H1 (cell line): ENCODE results near the gene UBE3C. TPM values are rescaled to one million over a fixed set of nuclear protein-coding genes. Genes with fewer than 3 reads are reported as not detected.

ENCODE experiments used
- CTCF ChIA-PET: fragments of 300-600 bp; sonication (Branson Sonifier 250); formaldehyde crosslinking; loops from one replicate; lab custom pipeline; 2021; ENCODE audit not compliant: partially characterized antibody; lab: Charles Lee
- POLR2A ChIA-PET: fragments of 300-600 bp; sonication (Branson Sonifier 250); formaldehyde crosslinking; loops from one replicate; lab custom pipeline; 2021; ENCODE audit warnings: inconsistent platforms; ENCODE audit not compliant: partially characterized antibody; lab: Charles Lee
- DNase-seq, 2 experiments: peaks; one replicate each; pipeline versions ENCODE4 v3.0.0 to v3.0.0-alpha.2; 2010 to 2022; ENCODE audit warnings: low spot score in 2 of 2, low read depth in 1 of 2, mixed read lengths in 1 of 2
- FAIRE-seq: peaks from 2 replicates; lab custom pipeline; 2011; peaks lifted over from hg19 to GRCh38; lab: Jason Lieb, UNC
- H2AFZ ChIP-seq: 2 replicates; pipeline ENCODE4 v1.8.1; 2012; ENCODE audit warnings: low read length, inconsistent platforms
- H2AK5ac ChIP-seq: 2 replicates; pipeline ENCODE4 v1.6.1; 2013; ENCODE audit warnings: low read depth, low read length
- H2BK120ac ChIP-seq: replicated peaks from 2 replicates; pipeline ENCODE3; 2013; ENCODE audit warnings: low read depth, low read length, inconsistent platforms
- H2BK12ac ChIP-seq: 2 replicates; pipeline ENCODE4 v1.6.1; 2013; ENCODE audit warnings: low read depth, low read length
- H2BK15ac ChIP-seq: 2 replicates; pipeline ENCODE4 v1.6.1; 2013; ENCODE audit warnings: low read length
- H2BK20ac ChIP-seq: 2 replicates; pipeline ENCODE4 v1.6.1; 2013; ENCODE audit warnings: low read length
- H2BK5ac ChIP-seq: 2 replicates; pipeline ENCODE4 v1.6.1; 2013; ENCODE audit warnings: low read depth, low read length
- H3K14ac ChIP-seq: 2 replicates; pipeline ENCODE4 v1.6.1; 2013; ENCODE audit warnings: inconsistent platforms; ENCODE audit not compliant: insufficient read length
- H3K18ac ChIP-seq: 2 replicates; pipeline ENCODE4 v1.6.1; 2013; ENCODE audit warnings: low read length; ENCODE audit errors: extremely low read depth
- H3K23ac ChIP-seq: 2 replicates; pipeline ENCODE4 v1.6.1; 2013; ENCODE audit warnings: inconsistent platforms; ENCODE audit not compliant: insufficient read length
- H3K23me2 ChIP-seq: 2 replicates; pipeline ENCODE4 v1.6.1; 2013; ENCODE audit warnings: low read depth, low read length
- H3K27ac ChIP-seq: 2 replicates; pipeline ENCODE4 v1.6.1; 2011; ENCODE audit warnings: low read depth, low read length, inconsistent platforms
- H3K27me3 ChIP-seq, 4 experiments: replicated peaks in 1 of 4; 1 replicate in 1 of 4; 2 replicates in 3 of 4; pipeline versions ENCODE4 v1.6.1 to v1.8.1; 2011 to 2013; ENCODE audit warnings: low read length in 3 of 4, mild to moderate bottlenecking in 3 of 4, inconsistent platforms in 2 of 4, mixed read lengths in 2 of 4, moderate library complexity in 1 of 4; ENCODE audit not compliant: control insufficient read depth in 3 of 4, insufficient read depth in 3 of 4; ENCODE audit errors: extremely low read depth in 1 of 4
- H3K36me3 ChIP-seq, 4 experiments: 2 replicates each; pipeline versions ENCODE4 v1.6.1 to v1.8.1; 2011 to 2013; ENCODE audit warnings: mild to moderate bottlenecking in 4 of 4, low read length in 3 of 4, moderate library complexity in 2 of 4, control low read depth in 1 of 4, inconsistent platforms in 1 of 4; ENCODE audit not compliant: insufficient read depth in 4 of 4, control insufficient read depth in 2 of 4
- H3K4ac ChIP-seq: replicated peaks from 2 replicates; pipeline ENCODE3; 2013; ENCODE audit warnings: low read length, low read depth, mixed read lengths, inconsistent platforms; ENCODE audit not compliant: insufficient read length
- H3K4me1 ChIP-seq, 4 experiments: replicated peaks in 1 of 4; 1 replicate in 1 of 4; 2 replicates in 3 of 4; pipeline versions ENCODE4 v1.6.1 to v1.8.1; 2011 to 2013; ENCODE audit warnings: low read length in 3 of 4, inconsistent platforms in 2 of 4, mixed read lengths in 1 of 4; ENCODE audit not compliant: insufficient read depth in 4 of 4, control insufficient read depth in 3 of 4
- H3K4me2 ChIP-seq, 2 experiments: 2 replicates each; pipeline versions ENCODE4 v1.6.1 to v1.8.1; 2011 to 2013; ENCODE audit warnings: low read depth in 2 of 2, low read length in 2 of 2, control low read depth in 1 of 2, inconsistent platforms in 1 of 2, mild to moderate bottlenecking in 1 of 2; ENCODE audit not compliant: insufficient read depth in 1 of 2
- H3K4me3 ChIP-seq, 4 experiments: fragments of 200-600, 300-600 bp in 1 of 4; sonication (generic), shearing (Covaris generic), sonication (Bioruptor Twin) in 1 of 4; 2 replicates each; pipeline versions ENCODE4 v1.5.1 to v1.8.1; 2011 to 2016; ENCODE audit warnings: low read length in 4 of 4, low read depth in 3 of 4, control low read depth in 2 of 4, inconsistent platforms in 2 of 4, mild to moderate bottlenecking in 2 of 4, mixed read lengths in 1 of 4, moderate library complexity in 1 of 4; ENCODE audit not compliant: insufficient read depth in 2 of 4; ENCODE audit errors: extremely low read depth in 1 of 4
- H3K56ac ChIP-seq: replicated peaks from 2 replicates; pipeline ENCODE3; 2013; ENCODE audit warnings: low read depth, mild to moderate bottlenecking, mixed read lengths, low read length, inconsistent platforms; ENCODE audit not compliant: insufficient read length
- H3K79me1 ChIP-seq: 2 replicates; pipeline ENCODE4 v1.6.1; 2013; ENCODE audit warnings: low read depth, low read length, control low read depth
- H3K79me2 ChIP-seq, 2 experiments: 2 replicates each; pipeline versions ENCODE4 v1.6.1 to v1.8.1; 2012 to 2013; ENCODE audit warnings: low read length in 2 of 2, mild to moderate bottlenecking in 2 of 2, inconsistent platforms in 1 of 2; ENCODE audit not compliant: insufficient read depth in 2 of 2, control insufficient read depth in 1 of 2
- H3K9ac ChIP-seq, 4 experiments: replicated peaks in 1 of 4; 1 replicate in 1 of 4; 2 replicates in 3 of 4; pipeline versions ENCODE4 v1.6.1 to v1.8.1; 2011 to 2013; ENCODE audit warnings: low read depth in 3 of 4, low read length in 3 of 4, control low read depth in 2 of 4, mild to moderate bottlenecking in 2 of 4, moderate library complexity in 2 of 4, inconsistent platforms in 1 of 4; ENCODE audit errors: extremely low read depth in 1 of 4
- H3K9me3 ChIP-seq, 2 experiments: 2 replicates each; pipeline versions ENCODE4 v1.6.1 to v1.8.1; 2012 to 2013; ENCODE audit warnings: mild to moderate bottlenecking in 2 of 2, moderate library complexity in 2 of 2, control low read depth in 1 of 2, inconsistent platforms in 1 of 2, low read depth in 1 of 2, low read length in 1 of 2, mixed read lengths in 1 of 2; ENCODE audit not compliant: insufficient read depth in 2 of 2
- H4K20me1 ChIP-seq, 2 experiments: replicated peaks in 1 of 2; 2 replicates each; pipeline versions ENCODE3 to v1.8.1; 2011 to 2013; ENCODE audit warnings: inconsistent platforms in 2 of 2, low read length in 2 of 2, mild to moderate bottlenecking in 1 of 2; ENCODE audit not compliant: insufficient read depth in 2 of 2, control insufficient read depth in 1 of 2
- H4K5ac ChIP-seq: 2 replicates; pipeline ENCODE4 v1.6.1; 2013; ENCODE audit warnings: low read length, low read depth, mixed read lengths, inconsistent platforms; ENCODE audit not compliant: insufficient read length
- H4K8ac ChIP-seq: 2 replicates; pipeline ENCODE4 v1.8.0; 2013; ENCODE audit warnings: mild to moderate bottlenecking, moderate library complexity, low read length, inconsistent platforms; ENCODE audit not compliant: insufficient read depth; ENCODE audit errors: extremely low read depth
- H4K91ac ChIP-seq: replicated peaks from 2 replicates; pipeline ENCODE3; 2013; ENCODE audit warnings: low read length, mixed read lengths, inconsistent platforms; ENCODE audit not compliant: insufficient read length
- CEBPB ChIP-seq: IDR thresholded peaks from 2 replicates; pipeline ENCODE4 v1.6.1; 2012; ENCODE audit warnings: low read depth, low read length
- POU5F1 ChIP-seq: IDR thresholded peaks from 2 replicates; pipeline ENCODE4 v1.6.1; 2011; ENCODE audit warnings: low read depth, mild to moderate bottlenecking, low read length, moderate library complexity
- WGBS, 2 experiments: shearing (Covaris generic) in 1 of 2; methylation state at CpG; one replicate each; pipeline versions ENCODE4 v1.1.6 to v1.1.7; 2013 to 2015; ENCODE audit warnings: low lambda C conversion rate in 2 of 2, mixed read lengths in 2 of 2, inconsistent platforms in 1 of 2, low coverage in 1 of 2, missing lambda C conversion rate in 1 of 2; ENCODE audit not compliant: insufficient replicate concordance in 2 of 2, insufficient coverage in 1 of 2, insufficient read length in 1 of 2; ENCODE audit errors: extremely low coverage in 1 of 2, missing lambda C conversion rate in 1 of 2; 5-methylcytosine and 5-hydroxymethylcytosine counted together
- polyA plus RNA-seq, 7 experiments: library from polyadenylated mRNA; depleted of rRNA in 3 of 7; stranded (reverse) in 5 of 7; unstranded in 2 of 7; fragments of >200 nt in 5 of 7; fragments of 200-250 nt in 2 of 7; gene quantifications; 1 replicate in 5 of 7; 2 replicates in 1 of 7; 4 replicates in 1 of 7; pipeline versions ENCODE4 v1.2.1 to v1.2.3, GENCODE V29; 2011 to 2013; ENCODE audit warnings: missing spikeins in 2 of 7, mixed read lengths in 2 of 7
- total RNA-seq: library from RNA; stranded (reverse); fragmentation: NEBNext Ultra II Directional; extraction: Animal tissue kit (Norgen Biotek cat#: 25700); gene quantifications from 2 replicates; pipeline ENCODE4 v1.2.1, GENCODE V29; 2021

UBE3C gene
- total and polyA plus RNA-seq, 2 of the 8 experiments (the other 6 are each of a cell fraction or from before 2014, with no cell fraction given), result 32.0 to 54.1 TPM

DNA sequence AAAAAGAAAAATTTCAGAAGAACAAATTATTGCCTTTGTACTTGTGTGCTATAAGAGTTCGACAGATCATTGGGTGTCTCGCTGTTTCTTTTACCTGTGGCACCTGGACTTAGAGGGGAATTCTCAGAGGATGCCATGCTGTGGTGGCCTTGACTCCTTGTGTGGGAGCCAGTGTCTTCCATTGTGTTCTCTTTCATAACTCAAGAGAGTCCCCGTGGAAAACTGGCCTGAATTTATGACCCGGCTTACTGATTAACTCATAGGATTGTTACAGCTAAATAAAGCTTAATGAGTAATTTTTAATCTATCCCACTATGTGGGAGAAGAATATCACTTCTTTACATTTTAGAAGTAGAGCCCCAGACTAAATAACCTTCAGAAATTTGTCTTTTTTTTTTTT lies 54.5 kb downstream of the UBE3C start:
- POLR2A ChIA-PET, result no interaction called here
- H3K4me1 ChIP-seq, result no peaks in the 10 kb centered on the region
- H2AK5ac ChIP-seq, result no peak overlapping the region
- no peak overlapping the region for H4K5ac ChIP-seq
- no peaks in the 10 kb centered on the region for H3K9me3 ChIP-seq
- H2BK120ac ChIP-seq, result no peak overlapping the region
- no peak overlapping the region for H2AFZ ChIP-seq
- no peak overlapping the region for H3K14ac ChIP-seq
- no peak overlapping the region for H4K91ac ChIP-seq
- no peaks in the 10 kb centered on the region for H3K23me2 ChIP-seq
- no peak overlapping the region for H3K56ac ChIP-seq
- 0 out of 4 replicates have a peak, but pooled peaks cover 0 to 3% of the 10 kb centered on the region in 2 experiments for H3K79me2 ChIP-seq
- H2BK12ac ChIP-seq, result no peak overlapping the region
- no peak overlapping the region for H3K27ac ChIP-seq
- CTCF ChIA-PET, result no interaction called here
- no peak overlapping the region for H2BK5ac ChIP-seq
- no peak for DNase-seq
- no peak overlapping the region for H2BK15ac ChIP-seq
- no peak overlapping the region for H4K8ac ChIP-seq
- TF ChIP-seq CEBPB, result no peak
- no peak for TF ChIP-seq POU5F1
- 100% methylated on average over 4 of the region's 4 CpGs; no CpG with 5 or more reads in 1 of the 2 experiments for WGBS, 2 experiments
- no peaks in the 10 kb centered on the region for H3K27me3 ChIP-seq
- no peak overlapping the region for H2BK20ac ChIP-seq
- no peak overlapping the region for H3K18ac ChIP-seq
- H3K36me3 ChIP-seq, result peaks cover 7 to 61% (median 24%) of the 10 kb centered on the region in 4 experiments
- peaks cover 4% of the 10 kb centered on the region for H3K79me1 ChIP-seq
- H3K23ac ChIP-seq, result no peak overlapping the region
- no peak overlapping the region for H3K9ac ChIP-seq
- H3K4me3 ChIP-seq, result no peak overlapping the region
- FAIRE-seq, result no peak
- H3K4me2 ChIP-seq, result no peak overlapping the region
- no peak overlapping the region for H3K4ac ChIP-seq
- H4K20me1 ChIP-seq, result peaks cover 0 to 2% of the 10 kb centered on the region in 2 experiments
